Stimulated activated naive CD8-positive, alpha-beta T cell treated with anti-CD3 and anti-CD28 coated beads, Interleukin-15, Interleukin-2, amounts not matched to agents 100 ng/mL and 50 ng/mL, for 24 hours (primary cell): ENCODE data around the gene ZNF358.

ENCODE experiments used
- H3K27ac Mint-ChIP-seq: one replicate; pipeline ENCODE4 v1.8.0; 2021; ENCODE audit warnings: mild to moderate bottlenecking, mixed read lengths
- H3K27me3 Mint-ChIP-seq: one replicate; pipeline ENCODE4 v1.8.0; 2021; ENCODE audit warnings: mixed read lengths
- H3K36me3 Mint-ChIP-seq: one replicate; pipeline ENCODE4 v1.8.0; 2021; ENCODE audit warnings: low read depth, mixed read lengths
- H3K4me1 Mint-ChIP-seq: one replicate; pipeline ENCODE4 v1.8.0; 2021; ENCODE audit warnings: low read depth, mixed read lengths
- H3K4me3 Mint-ChIP-seq: one replicate; pipeline ENCODE4 v1.8.0; 2021; ENCODE audit warnings: mild to moderate bottlenecking, mixed read lengths
- H3K9me3 Mint-ChIP-seq: one replicate; pipeline ENCODE4 v1.8.0; 2021; ENCODE audit warnings: mixed read lengths

Gene ZNF358

DNA sequence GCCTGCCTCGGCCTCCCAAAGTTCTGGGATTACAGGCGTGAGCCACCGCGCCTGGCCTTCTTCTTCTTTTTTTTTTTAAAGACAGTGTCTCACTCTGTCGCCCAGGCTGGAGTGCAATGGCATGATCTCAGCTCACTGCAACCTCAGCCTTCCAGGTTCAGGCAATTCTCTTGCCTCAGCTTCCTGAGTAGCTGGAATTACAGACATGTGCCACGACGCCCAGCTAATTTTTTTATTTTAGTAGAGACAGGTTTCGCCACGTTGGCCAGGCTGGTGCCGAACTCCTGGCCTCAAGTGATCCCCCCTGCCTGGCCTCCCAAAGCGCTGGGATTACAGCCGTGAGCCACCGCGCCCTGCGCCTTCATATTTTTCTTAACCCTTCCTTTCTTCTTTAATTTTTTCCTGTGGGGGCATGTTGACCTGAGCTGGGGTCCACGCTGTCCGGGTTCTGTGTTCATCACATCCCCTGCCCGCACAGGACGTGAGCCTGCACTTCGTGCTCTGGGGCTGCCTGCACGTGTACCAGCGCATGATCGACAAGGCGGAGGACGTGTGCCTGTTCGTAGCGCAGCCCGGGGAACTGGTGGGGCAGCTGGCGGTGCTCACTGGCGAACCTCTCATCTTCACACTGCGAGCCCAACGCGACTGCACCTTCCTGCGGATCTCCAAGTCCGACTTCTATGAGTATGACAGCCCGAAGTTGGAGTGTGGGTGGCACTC lies 33.7 kb downstream of the ZNF358 start:
- H3K4me3 Mint-ChIP-seq: no peak overlapping the region
- H3K27me3 Mint-ChIP-seq: no peaks in the 10 kb centered on the region
- H3K4me1 Mint-ChIP-seq: peaks cover 19% of the 10 kb centered on the region
- no peaks in the 10 kb centered on the region for H3K9me3 Mint-ChIP-seq
- H3K36me3 Mint-ChIP-seq: peaks cover 22% of the 10 kb centered on the region
- H3K27ac Mint-ChIP-seq: no peak overlapping the region

DNA sequence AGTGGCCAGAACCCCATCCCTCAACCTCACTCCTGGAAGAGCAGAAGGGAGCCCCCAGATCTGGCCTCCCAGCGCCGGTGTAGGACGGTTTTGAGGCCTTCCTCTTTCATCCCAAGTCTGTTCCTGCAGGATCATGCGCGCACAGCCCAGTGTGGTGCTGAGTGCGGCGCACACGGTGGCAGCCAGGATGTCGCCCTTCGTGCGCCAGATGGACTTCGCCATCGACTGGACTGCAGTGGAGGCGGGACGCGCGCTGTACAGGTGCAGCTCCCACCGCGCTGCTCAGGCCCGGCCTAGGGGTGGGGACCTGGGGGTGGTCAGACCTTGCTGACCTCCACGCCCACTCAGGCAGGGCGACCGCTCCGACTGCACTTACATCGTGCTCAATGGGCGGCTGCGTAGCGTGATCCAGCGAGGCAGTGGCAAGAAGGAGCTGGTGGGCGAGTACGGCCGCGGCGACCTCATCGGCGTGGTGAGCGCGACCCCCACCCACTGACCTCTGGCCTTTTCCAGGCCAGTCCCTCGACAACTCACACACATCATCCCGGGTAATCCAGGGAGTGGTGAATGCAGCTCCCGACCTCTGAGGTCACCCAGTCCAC lies 34.4 kb downstream of the ZNF358 start:
- Mint-ChIP-seq H3K27me3 (no peaks in the 10 kb centered on the region), H3K27ac (no peak overlapping the region), H3K4me1 (peaks cover 17% of the 10 kb centered on the region), H3K4me3 (no peak overlapping the region), H3K9me3 (no peaks in the 10 kb centered on the region), H3K36me3 (peaks cover 22% of the 10 kb centered on the region)

DNA sequence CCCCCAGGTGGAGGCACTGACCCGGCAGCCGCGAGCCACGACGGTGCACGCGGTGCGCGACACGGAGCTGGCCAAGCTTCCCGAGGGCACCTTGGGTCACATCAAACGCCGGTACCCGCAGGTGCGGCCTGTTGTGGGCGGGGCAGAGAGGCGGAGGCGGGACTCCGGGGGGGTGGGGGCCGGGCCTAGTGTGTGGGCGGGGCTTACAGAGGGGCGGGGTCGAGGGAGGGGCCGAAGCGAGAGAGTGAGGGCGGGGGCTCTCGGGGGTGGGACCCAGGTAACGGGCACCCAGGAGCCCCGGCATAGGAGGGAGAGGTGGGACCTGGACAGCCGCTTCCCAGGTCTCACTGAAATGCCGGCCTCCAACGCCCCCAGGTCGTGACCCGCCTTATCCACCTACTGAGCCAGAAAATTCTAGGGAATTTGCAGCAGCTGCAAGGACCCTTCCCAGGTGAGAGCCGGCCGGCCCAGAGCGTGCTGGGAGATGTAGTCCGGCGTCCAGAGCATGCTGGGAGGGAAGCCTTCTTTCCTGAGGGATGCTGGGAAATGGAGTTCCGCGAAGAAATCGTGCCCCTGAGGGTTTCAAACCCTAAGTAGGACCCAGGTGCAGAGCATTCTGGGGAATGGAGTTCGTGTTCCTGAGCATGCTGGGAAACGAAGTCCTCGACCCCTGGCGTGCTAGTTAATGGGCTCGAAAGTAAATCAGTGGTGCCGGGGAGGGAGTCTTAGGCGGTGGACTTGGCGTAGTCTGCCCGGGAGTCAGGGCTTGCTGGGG lies 35.3 kb downstream of the ZNF358 start:
- Mint-ChIP-seq H3K4me1 (peaks cover 10% of the 10 kb centered on the region), H3K36me3 (peaks cover 22% of the 10 kb centered on the region), H3K27me3 (no peaks in the 10 kb centered on the region), H3K4me3 (no peak overlapping the region), H3K9me3 (no peaks in the 10 kb centered on the region), H3K27ac (no peak overlapping the region)

DNA sequence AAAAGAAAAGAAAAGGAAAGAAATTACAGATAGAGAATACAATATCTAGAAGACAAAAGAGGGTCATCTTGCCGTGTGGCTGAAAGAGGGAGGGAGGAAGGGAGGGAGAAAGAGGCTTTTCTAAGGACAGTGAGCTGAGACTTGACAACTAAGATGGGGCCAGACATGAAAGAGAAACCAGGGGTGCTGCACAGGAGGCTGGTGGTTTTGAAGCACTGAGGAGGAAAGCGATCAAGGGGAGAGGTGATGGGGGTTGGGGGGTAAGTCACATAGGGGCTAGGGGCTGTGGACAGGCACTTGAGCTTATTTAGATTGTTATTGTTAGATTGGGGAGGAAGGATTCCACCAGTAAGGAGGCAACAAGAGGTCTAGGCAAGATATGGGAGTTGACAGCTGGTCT lies 36.9 kb downstream of the ZNF358 start:
- no peaks in the 10 kb centered on the region for H3K9me3 Mint-ChIP-seq
- peaks cover 27% of the 10 kb centered on the region for H3K36me3 Mint-ChIP-seq
- H3K4me1 Mint-ChIP-seq: no peaks in the 10 kb centered on the region
- no peak overlapping the region for H3K4me3 Mint-ChIP-seq
- H3K27ac Mint-ChIP-seq: no peak overlapping the region
- H3K27me3 Mint-ChIP-seq: no peaks in the 10 kb centered on the region

- Mint-ChIP-seq H3K4me3 (no peak overlapping the region), H3K4me1 (no peaks in the 10 kb centered on the region), H3K36me3 (peaks cover 36% of the 10 kb centered on the region)
Measured at GRCh38 chr19:7554565-7554964, 38.7 kb downstream of the ZNF358 start.

GRCh38 chr19:7554990-7555864 lies 39.3 kb downstream of the ZNF358 start:
- no peaks in the 10 kb centered on the region for H3K4me1 Mint-ChIP-seq
- H3K36me3 Mint-ChIP-seq: peaks cover 35% of the 10 kb centered on the region
- no peaks in the 10 kb centered on the region for H3K9me3 Mint-ChIP-seq
- H3K4me3 Mint-ChIP-seq: no peak overlapping the region
- H3K27ac Mint-ChIP-seq: no peak overlapping the region
- no peaks in the 10 kb centered on the region for H3K27me3 Mint-ChIP-seq

More at GRCh38 chr19:7554565-7554964, 38.7 kb downstream of the ZNF358 start:
- Mint-ChIP-seq H3K27ac (no peak overlapping the region), H3K27me3 (no peaks in the 10 kb centered on the region), H3K9me3 (no peaks in the 10 kb centered on the region)

- Mint-ChIP-seq H3K27ac (no peak overlapping the region), H3K4me3 (no peak overlapping the region), H3K9me3 (no peaks in the 10 kb centered on the region)
Measured at GRCh38 chr19:7556696-7557315, 40.9 kb downstream of the ZNF358 start.

DNA sequence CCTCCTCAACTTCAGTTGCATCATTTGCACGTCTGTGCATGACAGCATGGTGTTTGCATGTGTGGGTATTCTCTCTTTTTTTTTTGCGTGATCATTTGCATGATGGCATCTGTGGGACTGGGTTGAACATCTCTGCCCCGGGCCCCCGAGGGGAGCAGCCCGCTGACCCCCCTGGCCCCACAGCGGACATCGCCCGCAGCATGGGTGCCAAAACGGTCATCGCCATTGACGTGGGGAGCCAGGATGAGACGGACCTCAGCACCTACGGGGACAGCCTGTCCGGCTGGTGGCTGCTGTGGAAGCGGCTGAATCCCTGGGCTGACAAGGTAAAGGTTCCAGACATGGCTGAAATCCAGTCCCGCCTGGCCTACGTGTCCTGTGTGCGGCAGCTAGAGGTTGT lies 42.8 kb downstream of the ZNF358 start:
- Mint-ChIP-seq H3K4me3 (no peak overlapping the region), H3K4me1 (no peaks in the 10 kb centered on the region), H3K9me3 (no peaks in the 10 kb centered on the region), H3K27me3 (no peaks in the 10 kb centered on the region), H3K27ac (no peak overlapping the region), H3K36me3 (peaks cover 31% of the 10 kb centered on the region)

More at GRCh38 chr19:7556696-7557315, 40.9 kb downstream of the ZNF358 start:
- Mint-ChIP-seq H3K4me1 (no peaks in the 10 kb centered on the region), H3K36me3 (peaks cover 32% of the 10 kb centered on the region), H3K27me3 (no peaks in the 10 kb centered on the region)

DNA sequence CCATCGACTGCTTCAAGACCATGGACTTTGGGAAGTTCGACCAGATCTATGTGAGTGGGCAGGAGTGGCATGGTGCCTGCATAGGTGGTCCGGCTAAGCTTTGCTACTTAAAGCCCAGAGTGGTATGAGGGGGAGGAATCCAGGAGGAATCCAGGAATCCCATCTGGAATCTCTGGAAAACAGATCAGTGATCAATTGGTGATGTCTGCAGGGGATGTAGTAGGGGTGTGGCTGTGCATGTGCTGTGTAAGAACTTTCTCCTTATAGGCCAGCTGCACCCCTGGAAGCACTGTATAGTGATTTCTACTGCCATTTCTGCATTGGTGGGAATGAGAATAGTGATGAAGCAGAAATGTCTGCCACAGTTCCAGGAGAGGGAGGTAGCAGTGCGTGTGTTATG lies 43.2 kb downstream of the ZNF358 start:
- no peak overlapping the region for H3K4me3 Mint-ChIP-seq
- no peaks in the 10 kb centered on the region for H3K27me3 Mint-ChIP-seq
- no peaks in the 10 kb centered on the region for H3K4me1 Mint-ChIP-seq
- peaks cover 31% of the 10 kb centered on the region for H3K36me3 Mint-ChIP-seq
- no peak overlapping the region for H3K27ac Mint-ChIP-seq
- no peaks in the 10 kb centered on the region for H3K9me3 Mint-ChIP-seq

DNA sequence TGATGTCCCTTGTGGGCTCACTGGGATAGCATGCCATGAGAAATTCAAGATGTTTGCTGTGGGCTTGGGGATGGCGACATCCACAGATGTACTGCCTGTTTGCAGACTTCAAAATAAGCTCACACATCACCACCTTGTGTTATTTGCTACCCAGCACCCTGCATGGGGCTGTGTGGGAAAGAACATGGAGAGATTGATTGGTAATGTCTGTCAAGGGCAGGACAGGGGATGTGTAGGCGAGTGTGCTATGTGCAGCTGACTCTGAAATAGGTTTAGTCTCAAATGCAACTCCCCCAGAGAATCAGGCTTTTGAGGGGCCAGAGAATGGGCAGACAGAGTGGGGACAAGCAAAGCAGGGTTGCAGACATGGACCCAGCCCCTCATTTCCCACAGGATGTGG lies 44.4 kb downstream of the ZNF358 start:
- Mint-ChIP-seq H3K36me3 (peaks cover 31% of the 10 kb centered on the region), H3K4me3 (no peak overlapping the region), H3K4me1 (no peaks in the 10 kb centered on the region), H3K27ac (no peak overlapping the region), H3K27me3 (no peaks in the 10 kb centered on the region), H3K9me3 (no peaks in the 10 kb centered on the region)

DNA sequence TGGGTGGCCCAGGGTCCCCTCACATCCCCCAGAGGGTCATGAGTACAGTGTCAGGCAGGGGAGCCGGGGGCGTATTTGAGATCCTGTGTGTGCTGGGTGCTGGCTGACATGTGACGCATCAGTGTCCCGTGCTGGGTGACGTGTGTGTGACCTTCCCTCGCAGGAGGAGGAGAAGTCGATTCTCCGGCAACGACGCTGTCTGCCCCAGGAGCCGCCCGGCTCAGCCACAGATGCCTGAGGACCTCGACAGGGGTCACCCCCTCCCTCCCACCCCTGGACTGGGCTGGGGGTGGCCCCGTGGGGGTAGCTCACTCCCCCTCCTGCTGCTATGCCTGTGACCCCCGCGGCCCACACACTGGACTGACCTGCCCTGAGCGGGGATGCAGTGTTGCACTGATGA lies 45.4 kb downstream of the ZNF358 start:
- no peaks in the 10 kb centered on the region for H3K27me3 Mint-ChIP-seq
- H3K27ac Mint-ChIP-seq: no peak overlapping the region
- H3K36me3 Mint-ChIP-seq: peaks cover 24% of the 10 kb centered on the region
- H3K9me3 Mint-ChIP-seq: no peaks in the 10 kb centered on the region
- H3K4me3 Mint-ChIP-seq: no peak overlapping the region
- no peaks in the 10 kb centered on the region for H3K4me1 Mint-ChIP-seq

DNA sequence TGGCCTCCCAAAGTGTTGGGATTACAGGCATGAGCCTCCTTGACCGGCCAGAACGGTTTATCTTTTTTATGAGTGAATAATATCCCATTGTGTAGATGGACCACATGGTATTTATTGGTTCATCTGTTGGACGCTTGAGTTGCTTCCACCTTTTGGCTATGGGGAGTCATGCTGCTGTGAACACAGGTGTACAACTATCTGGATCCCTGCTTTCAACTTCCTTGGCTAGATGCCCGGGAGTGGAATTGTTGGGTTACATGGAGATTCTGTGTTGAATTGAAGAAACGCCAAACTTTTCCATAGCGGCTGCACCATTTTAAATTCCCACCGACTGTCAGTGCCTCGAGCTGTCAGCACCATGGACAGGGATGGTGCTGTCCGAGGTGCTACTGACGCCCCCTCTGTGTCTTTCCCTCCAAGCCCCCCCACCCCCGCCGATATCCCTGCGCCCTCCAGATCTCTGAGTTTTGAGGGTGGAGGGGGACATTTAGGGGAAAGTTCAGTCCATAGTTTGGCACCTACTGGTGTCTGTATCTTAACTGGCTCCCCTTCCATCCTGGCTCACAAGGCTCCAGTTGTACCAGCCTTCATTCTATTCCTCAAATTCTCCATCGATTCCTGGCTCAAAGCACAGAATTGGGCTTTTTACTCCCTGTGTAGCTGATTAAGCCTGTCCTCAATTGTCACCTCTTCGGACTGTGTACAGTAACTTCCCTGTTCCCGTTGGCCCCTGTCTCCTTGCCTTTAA lies 46.9 kb downstream of the ZNF358 start:
- no peaks in the 10 kb centered on the region for H3K27me3 Mint-ChIP-seq
- H3K4me1 Mint-ChIP-seq: no peaks in the 10 kb centered on the region
- no peak overlapping the region for H3K4me3 Mint-ChIP-seq
- H3K9me3 Mint-ChIP-seq: no peaks in the 10 kb centered on the region
- no peak overlapping the region for H3K27ac Mint-ChIP-seq
- H3K36me3 Mint-ChIP-seq: peaks cover 21% of the 10 kb centered on the region

DNA sequence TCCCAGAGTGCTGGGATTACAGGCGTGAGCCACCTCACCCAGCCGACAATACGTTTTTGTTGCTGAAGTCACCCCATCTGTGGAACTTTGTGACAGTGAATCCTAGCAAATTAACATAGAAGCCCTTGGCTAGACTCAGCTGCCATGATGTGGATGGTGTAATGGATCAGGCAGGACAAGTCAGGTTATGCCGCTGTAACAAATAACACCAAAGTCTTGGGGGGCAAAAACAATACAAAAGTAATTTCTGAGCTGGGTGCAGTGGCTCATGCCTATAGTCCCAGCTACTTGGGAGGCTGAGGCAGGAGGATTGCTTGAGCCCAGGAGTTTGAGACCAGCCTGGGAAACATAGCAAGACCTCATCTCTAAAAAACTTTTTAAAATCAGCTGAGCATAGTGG lies 49.0 kb downstream of the ZNF358 start:
- no peak overlapping the region for H3K27ac Mint-ChIP-seq
- H3K4me3 Mint-ChIP-seq: no peak overlapping the region
- H3K36me3 Mint-ChIP-seq: peaks cover 8% of the 10 kb centered on the region
- H3K27me3 Mint-ChIP-seq: no peaks in the 10 kb centered on the region
- H3K9me3 Mint-ChIP-seq: no peaks in the 10 kb centered on the region
- no peaks in the 10 kb centered on the region for H3K4me1 Mint-ChIP-seq

DNA sequence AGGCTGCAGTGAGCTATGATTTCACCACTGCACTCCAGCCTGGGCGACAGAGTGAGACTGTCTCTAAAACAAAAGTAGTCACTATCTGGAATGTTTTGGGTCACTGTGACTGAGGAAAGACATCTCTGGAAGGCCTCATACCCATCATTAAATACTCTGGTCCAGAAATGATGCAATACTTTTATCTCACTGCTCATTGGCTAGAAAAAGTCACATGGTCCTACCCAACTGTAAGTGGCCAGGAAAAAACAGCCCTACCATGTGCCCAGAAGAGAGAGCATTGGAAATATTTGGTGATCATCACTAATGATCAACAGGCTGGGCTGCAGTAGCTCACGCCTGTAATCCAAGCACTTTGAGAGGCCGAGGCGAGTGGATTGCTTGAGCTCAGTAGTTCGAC lies 49.4 kb downstream of the ZNF358 start:
- Mint-ChIP-seq H3K4me3 (no peak overlapping the region), H3K27me3 (no peaks in the 10 kb centered on the region), H3K36me3 (peaks cover 5% of the 10 kb centered on the region), H3K27ac (no peak overlapping the region), H3K9me3 (no peaks in the 10 kb centered on the region), H3K4me1 (no peaks in the 10 kb centered on the region)
